CD14-positive monocyte (primary cell): ENCODE results near the gene TNFRSF9. TPM values are rescaled to one million over a fixed set of nuclear protein-coding genes. Genes with fewer than 3 reads are reported as not detected.

ENCODE experiments used
- DNase-seq, 3 donors: peaks; one replicate each; pipeline ENCODE4 v3.0.0-alpha.2; 2011 to 2022
- H2AFZ ChIP-seq: 2 replicates; pipeline ENCODE4 v1.6.0; 2012; ENCODE audit warnings: mild to moderate bottlenecking, low read depth, low read length, inconsistent platforms; ENCODE audit not compliant: insufficient read depth, poor library complexity, severe bottlenecking
- H3K27ac ChIP-seq, 2 donors: 1 replicate in 1 of 2; 2 replicates in 1 of 2; pipeline ENCODE4 v1.5.1; 2012 to 2013; ENCODE audit warnings: low read length in 2 of 2, control low read depth in 1 of 2, inconsistent platforms in 1 of 2, low read depth in 1 of 2, mild to moderate bottlenecking in 1 of 2
- H3K27me3 ChIP-seq, 2 donors: one replicate each; pipeline versions ENCODE4 v1.6.0 to v1.6.1; 2011 to 2013; ENCODE audit warnings: low read length in 2 of 2; ENCODE audit not compliant: control insufficient read depth in 2 of 2, insufficient read depth in 2 of 2
- H3K36me3 ChIP-seq, 2 donors: replicated peaks in 1 of 2; 1 replicate in 1 of 2; 2 replicates in 1 of 2; pipeline versions ENCODE4 v1.5.1 to v1.6.1; 2012 to 2013; ENCODE audit warnings: low read length in 2 of 2, control low read depth in 1 of 2, inconsistent platforms in 1 of 2, mild to moderate bottlenecking in 1 of 2; ENCODE audit not compliant: insufficient read depth in 2 of 2, control insufficient read depth in 1 of 2
- H3K4me1 ChIP-seq, 2 donors: 1 replicate in 1 of 2; 2 replicates in 1 of 2; pipeline versions ENCODE4 v1.5.1 to v1.6.1; 2012 to 2013; ENCODE audit warnings: low read length in 2 of 2, control low read depth in 1 of 2, inconsistent platforms in 1 of 2, mild to moderate bottlenecking in 1 of 2, moderate library complexity in 1 of 2; ENCODE audit not compliant: insufficient read depth in 2 of 2, control insufficient read depth in 1 of 2
- H3K4me2 ChIP-seq: replicated peaks from 2 replicates; pipeline ENCODE3; 2012; ENCODE audit warnings: low read length, moderate library complexity, mild to moderate bottlenecking; ENCODE audit not compliant: poor library complexity, severe bottlenecking; ENCODE audit errors: extremely low read depth
- H3K4me3 ChIP-seq, 3 experiments: fragments of 200-600 bp in 1 of 3; sonication (generic) in 1 of 3; replicated peaks in 1 of 3; 1 replicate in 2 of 3; 2 replicates in 1 of 3; pipeline ENCODE4 v1.5.1; 2011 to 2013; ENCODE audit warnings: low read length in 3 of 3, mild to moderate bottlenecking in 3 of 3, control low read depth in 2 of 3, low read depth in 2 of 3, inconsistent platforms in 1 of 3, moderate library complexity in 1 of 3
- H3K79me2 ChIP-seq: 2 replicates; pipeline ENCODE4 v1.6.0; 2012; ENCODE audit warnings: mild to moderate bottlenecking, control low read depth, inconsistent platforms, low read length, moderate library complexity; ENCODE audit not compliant: insufficient read depth
- H3K9ac ChIP-seq: 2 replicates; pipeline ENCODE4 v1.6.0; 2017; ENCODE audit warnings: low read length, mild to moderate bottlenecking; ENCODE audit not compliant: insufficient read depth, poor library complexity, severe bottlenecking
- H3K9me3 ChIP-seq, 2 donors: replicated peaks in 1 of 2; 1 replicate in 1 of 2; 2 replicates in 1 of 2; pipeline versions ENCODE4 v1.5.1 to v1.6.1; 2012 to 2013; ENCODE audit warnings: low read length in 2 of 2, control low read depth in 1 of 2; ENCODE audit not compliant: control insufficient read depth in 1 of 2, insufficient read depth in 1 of 2
- H4K20me1 ChIP-seq: 2 replicates; pipeline ENCODE4 v1.6.0; 2012; ENCODE audit warnings: mild to moderate bottlenecking, low read length, control low read depth, moderate library complexity; ENCODE audit not compliant: insufficient read depth
- H3K27ac Mint-ChIP-seq, 7 donors: one replicate each; pipeline ENCODE4 v1.8.0; 2020; ENCODE audit warnings: mild to moderate bottlenecking in 7 of 7, mixed read lengths in 7 of 7, moderate library complexity in 6 of 7, inconsistent platforms in 2 of 7
- H3K27me3 Mint-ChIP-seq, 3 donors: one replicate each; pipeline ENCODE4 v1.8.0; 2021 to 2022; ENCODE audit warnings: low read depth in 3 of 3, mild to moderate bottlenecking in 3 of 3, mixed read lengths in 3 of 3, moderate library complexity in 3 of 3, inconsistent platforms in 1 of 3
- H3K36me3 Mint-ChIP-seq, 2 donors: one replicate each; pipeline ENCODE4 v1.8.0; 2020; ENCODE audit warnings: mixed read lengths in 2 of 2, inconsistent platforms in 1 of 2, mild to moderate bottlenecking in 1 of 2
- H3K4me1 Mint-ChIP-seq: one replicate; pipeline ENCODE4 v1.8.0; 2020; ENCODE audit warnings: mild to moderate bottlenecking, mixed read lengths
- H3K4me3 Mint-ChIP-seq, 2 donors: one replicate each; pipeline ENCODE4 v1.8.0; 2020; ENCODE audit warnings: mild to moderate bottlenecking in 2 of 2, mixed read lengths in 2 of 2, moderate library complexity in 1 of 2
- H3K9me3 Mint-ChIP-seq, 7 donors: one replicate each; pipeline ENCODE4 v1.8.0; 2020 to 2022; ENCODE audit warnings: mixed read lengths in 7 of 7, mild to moderate bottlenecking in 6 of 7, moderate library complexity in 6 of 7, inconsistent platforms in 2 of 7
- WGBS: methylation state at CpG from one replicate; pipeline ENCODE4 v1.1.5; 2013; ENCODE audit warnings: missing lambda C conversion rate; ENCODE audit not compliant: insufficient coverage; 5-methylcytosine and 5-hydroxymethylcytosine counted together
- intact Hi-C, 2 donors: fragments of 100-400 bp; cut with micrococcal nuclease; formaldehyde crosslinking; loops; one replicate each; pipeline versions ENCODE4 v1.15.0 to v1.15.1; 2023
- polyA plus RNA-seq, 3 donors: library from polyadenylated mRNA; depleted of rRNA in 1 of 3; unstranded in 2 of 3; stranded (reverse) in 1 of 3; fragments of 300-500 nt in 2 of 3; fragments of >200 nt in 1 of 3; fragmentation: Illumina TruSeq in 2 of 3; gene quantifications; 1 replicate in 2 of 3; 2 replicates in 1 of 3; pipeline ENCODE4 v1.2.3, GENCODE V29; 2012 to 2021
- TF ChIP-seq, protein P1 (sequence below): fragments of 200-600 bp; IDR thresholded peaks from one replicate; pipeline ENCODE4 v1.8.0; 2022; ENCODE audit warnings: antibody characterized with exemption, mild to moderate bottlenecking

TNFRSF9 gene
- polyA plus RNA-seq, 3 donors = 1.1 to 2.6 (median 2.6) TPM

DNA sequence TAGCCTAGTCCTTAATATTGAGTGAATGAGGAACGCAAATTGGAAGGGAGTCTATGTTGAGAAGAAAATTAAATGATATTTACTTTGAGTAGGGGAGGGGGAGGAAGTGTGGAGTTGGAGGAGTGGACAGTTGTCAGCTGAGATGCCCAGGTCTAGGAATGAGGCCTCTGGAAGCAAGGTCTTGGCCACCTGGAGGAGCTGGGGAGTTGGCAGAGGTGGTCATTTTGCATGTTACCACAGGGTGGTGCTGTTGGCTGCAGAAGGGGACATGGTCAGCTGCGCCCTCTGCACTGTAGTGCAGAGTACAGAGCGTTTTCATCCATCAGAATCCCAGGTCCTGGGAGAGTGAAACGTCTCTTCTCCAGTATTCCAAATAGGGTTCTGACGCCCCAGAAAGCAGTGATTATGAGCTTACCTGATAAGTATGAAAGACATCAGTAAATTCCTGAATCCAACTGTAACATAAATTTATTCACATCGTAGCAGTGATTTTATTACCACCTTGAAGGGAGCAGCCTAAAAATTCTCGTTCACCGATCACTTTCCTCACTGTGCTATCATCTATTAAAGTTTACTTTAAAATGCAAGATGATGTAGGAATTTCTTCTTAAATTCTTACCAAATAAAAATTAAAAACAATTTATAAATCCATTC lies 34.7 kb upstream of the TNFRSF9 start:
- H3K27ac Mint-ChIP-seq = peak overlapping the region in 1 of 7 donors; percentile 41
- no peaks in the 10 kb centered on the region for H3K9me3 ChIP-seq
- peaks cover 38% of the 10 kb centered on the region for H4K20me1 ChIP-seq
- no peaks in the 10 kb centered on the region for H3K27me3 Mint-ChIP-seq
- H3K27ac ChIP-seq = no peak overlapping the region
- peaks cover 63 to 86% of the 10 kb centered on the region in 2 donors for H3K36me3 Mint-ChIP-seq
- no peak overlapping the region for H3K4me3 ChIP-seq
- H3K4me2 ChIP-seq = no peak overlapping the region
- DNase-seq = peak in 2 of 3 donors; percentile 16 to 37
- H3K4me3 Mint-ChIP-seq = no peak overlapping the region
- no peaks in the 10 kb centered on the region for H3K27me3 ChIP-seq
- WGBS = 100% methylated on average over 2 of the region's 8 CpGs
- H3K36me3 ChIP-seq = peaks cover 67 to 87% of the 10 kb centered on the region in 2 donors
- no peaks in the 10 kb centered on the region for H3K4me1 ChIP-seq
- no peaks in the 10 kb centered on the region for H3K4me1 Mint-ChIP-seq
- H2AFZ ChIP-seq = no peak overlapping the region
- TF ChIP-seq, protein P1, sequence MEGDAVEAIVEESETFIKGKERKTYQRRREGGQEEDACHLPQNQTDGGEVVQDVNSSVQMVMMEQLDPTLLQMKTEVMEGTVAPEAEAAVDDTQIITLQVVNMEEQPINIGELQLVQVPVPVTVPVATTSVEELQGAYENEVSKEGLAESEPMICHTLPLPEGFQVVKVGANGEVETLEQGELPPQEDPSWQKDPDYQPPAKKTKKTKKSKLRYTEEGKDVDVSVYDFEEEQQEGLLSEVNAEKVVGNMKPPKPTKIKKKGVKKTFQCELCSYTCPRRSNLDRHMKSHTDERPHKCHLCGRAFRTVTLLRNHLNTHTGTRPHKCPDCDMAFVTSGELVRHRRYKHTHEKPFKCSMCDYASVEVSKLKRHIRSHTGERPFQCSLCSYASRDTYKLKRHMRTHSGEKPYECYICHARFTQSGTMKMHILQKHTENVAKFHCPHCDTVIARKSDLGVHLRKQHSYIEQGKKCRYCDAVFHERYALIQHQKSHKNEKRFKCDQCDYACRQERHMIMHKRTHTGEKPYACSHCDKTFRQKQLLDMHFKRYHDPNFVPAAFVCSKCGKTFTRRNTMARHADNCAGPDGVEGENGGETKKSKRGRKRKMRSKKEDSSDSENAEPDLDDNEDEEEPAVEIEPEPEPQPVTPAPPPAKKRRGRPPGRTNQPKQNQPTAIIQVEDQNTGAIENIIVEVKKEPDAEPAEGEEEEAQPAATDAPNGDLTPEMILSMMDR = peak; percentile 79
- intact Hi-C loops = no loop called here
- H3K9me3 Mint-ChIP-seq = peaks cover 0 to 2% (median 0%) of the 10 kb centered on the region in 7 donors
- peaks cover 4% of the 10 kb centered on the region for H3K79me2 ChIP-seq
- no peak overlapping the region for H3K9ac ChIP-seq

DNA sequence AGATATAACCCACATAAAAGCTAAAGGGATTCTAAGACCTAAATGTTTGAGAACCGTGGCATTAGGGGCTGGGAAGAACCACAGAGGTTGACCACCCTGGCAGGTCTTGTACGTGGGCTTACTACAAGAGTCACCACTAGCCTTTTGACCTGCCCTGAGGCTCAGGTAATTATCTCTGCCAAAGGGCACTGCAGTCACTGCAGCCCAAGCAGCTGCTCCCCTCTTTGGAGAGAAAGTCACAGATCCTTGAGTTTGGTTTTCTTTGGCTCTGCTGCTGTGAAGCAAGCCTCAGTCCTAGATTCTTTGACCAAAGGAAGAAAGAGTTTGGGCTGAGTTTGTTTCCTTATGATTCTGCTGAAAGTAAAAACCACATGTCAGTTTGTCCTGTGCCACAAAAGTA lies 32.4 kb upstream of the TNFRSF9 start:
- Mint-ChIP-seq H3K36me3 (peaks cover 57 to 85% of the 10 kb centered on the region in 2 donors), H3K27me3 (peaks cover 0 to 1% (median 0%) of the 10 kb centered on the region in 3 donors), H3K9me3 (peaks cover 0 to 2% (median 0%) of the 10 kb centered on the region in 7 donors), H3K27ac (no peak overlapping the region), H3K4me1 (no peaks in the 10 kb centered on the region), H3K4me3 (no peak overlapping the region)
- Histone ChIP-seq H3K27me3 (no peaks in the 10 kb centered on the region), H3K9ac (no peak overlapping the region), H3K4me3 (no peak overlapping the region), H3K9me3 (no peaks in the 10 kb centered on the region), H4K20me1 (peaks cover 45% of the 10 kb centered on the region), H3K79me2 (peaks cover 12% of the 10 kb centered on the region), H3K36me3 (peaks cover 62 to 85% of the 10 kb centered on the region in 2 donors), H2AFZ (no peak overlapping the region), H3K27ac (no peak overlapping the region), H3K4me1 (no peaks in the 10 kb centered on the region), H3K4me2 (no peak overlapping the region)
- WGBS = 100% methylated on average over 2 of the region's 2 CpGs
- intact Hi-C loops = no loop called here
- DNase-seq = no peak
- TF ChIP-seq, protein P1 = no peak
